Endodermal cell (in vitro differentiated cells): Measurements from ENCODE around the gene PHLPP1. TPM values are rescaled to one million over a fixed set of nuclear protein-coding genes. Genes with fewer than 3 reads are reported as not detected.

Source experiments
- DNase-seq: peaks from one replicate; pipeline ENCODE4 v3.0.0-alpha.2; 2017
- H3K27ac ChIP-seq: 2 replicates; pipeline ENCODE4 v1.5.1; 2013; ENCODE audit warnings: mild to moderate bottlenecking, low read depth, low read length, moderate library complexity
- H3K27me3 ChIP-seq: 2 replicates; pipeline ENCODE4 v1.6.1; 2013; ENCODE audit warnings: mild to moderate bottlenecking, low read length, moderate library complexity; ENCODE audit not compliant: insufficient read depth, control insufficient read depth, poor library complexity, severe bottlenecking
- H3K36me3 ChIP-seq: 2 replicates; pipeline ENCODE4 v1.7.0; 2013; ENCODE audit warnings: mild to moderate bottlenecking, low read length, moderate library complexity; ENCODE audit not compliant: control insufficient read depth, insufficient read depth
- H3K4me1 ChIP-seq: one replicate; pipeline ENCODE4 v1.7.0; 2013; ENCODE audit warnings: low read length; ENCODE audit not compliant: control insufficient read depth, insufficient read depth
- H3K4me3 ChIP-seq: 2 replicates; pipeline ENCODE4 v1.5.1; 2013; ENCODE audit warnings: mild to moderate bottlenecking, low read length, moderate library complexity
- H3K9ac ChIP-seq: 2 replicates; pipeline ENCODE4 v1.6.1; 2013; ENCODE audit warnings: mild to moderate bottlenecking, low read length, moderate library complexity; ENCODE audit not compliant: poor library complexity, severe bottlenecking; ENCODE audit errors: extremely low read depth
- H3K9me3 ChIP-seq: 2 replicates; pipeline ENCODE4 v1.6.1; 2013; ENCODE audit warnings: mild to moderate bottlenecking, low read length, moderate library complexity; ENCODE audit not compliant: control insufficient read depth
- H3K27ac Mint-ChIP-seq: 2 replicates; pipeline ENCODE4 v1.8.0; 2020; ENCODE audit warnings: mixed read lengths
- H3K27me3 Mint-ChIP-seq: 2 replicates; pipeline ENCODE4 v1.8.0; 2021; ENCODE audit warnings: mild to moderate bottlenecking, mixed read lengths; ENCODE audit not compliant: insufficient read depth
- H3K36me3 Mint-ChIP-seq: 2 replicates; pipeline ENCODE4 v1.8.0; 2020; ENCODE audit warnings: low read depth, mixed read lengths
- H3K4me1 Mint-ChIP-seq: 2 replicates; pipeline ENCODE4 v1.8.0; 2020; ENCODE audit warnings: mixed read lengths
- H3K4me3 Mint-ChIP-seq: 2 replicates; pipeline ENCODE4 v1.8.0; 2020; ENCODE audit warnings: mild to moderate bottlenecking, moderate library complexity, mixed read lengths
- H3K9me3 Mint-ChIP-seq: 2 replicates; pipeline ENCODE4 v1.8.0; 2020; ENCODE audit warnings: mild to moderate bottlenecking, mixed read lengths
- WGBS, 2 experiments: methylation state at CpG; one replicate each; pipeline versions ENCODE4 v1.1.5 to v1.1.7; 2013; ENCODE audit warnings: missing lambda C conversion rate in 2 of 2, mixed read lengths in 1 of 2; ENCODE audit not compliant: insufficient coverage in 1 of 2, insufficient read length in 1 of 2; 5-methylcytosine and 5-hydroxymethylcytosine counted together
- total RNA-seq, 2 donors: library from RNA; stranded (reverse); fragmentation: NEBNext Ultra II Directional in 1 of 2; extraction: Animal tissue kit (Norgen Biotek cat#: 25700) in 1 of 2; gene quantifications; 2 replicates in 1 of 2; 3 replicates in 1 of 2; pipeline ENCODE4 v1.2.1, GENCODE V29; 2021
- TF ChIP-seq, protein P1 (sequence below): fragments of 200-600 bp; sonication (generic); conservative IDR thresholded peaks from 2 replicates; pipeline ENCODE4 v1.5.0; 2021; ENCODE audit warnings: antibody characterized with exemption, mild to moderate bottlenecking

PHLPP1 gene
- total RNA-seq, 2 donors from 2014 or later: 19.8 to 28.1 TPM

DNA sequence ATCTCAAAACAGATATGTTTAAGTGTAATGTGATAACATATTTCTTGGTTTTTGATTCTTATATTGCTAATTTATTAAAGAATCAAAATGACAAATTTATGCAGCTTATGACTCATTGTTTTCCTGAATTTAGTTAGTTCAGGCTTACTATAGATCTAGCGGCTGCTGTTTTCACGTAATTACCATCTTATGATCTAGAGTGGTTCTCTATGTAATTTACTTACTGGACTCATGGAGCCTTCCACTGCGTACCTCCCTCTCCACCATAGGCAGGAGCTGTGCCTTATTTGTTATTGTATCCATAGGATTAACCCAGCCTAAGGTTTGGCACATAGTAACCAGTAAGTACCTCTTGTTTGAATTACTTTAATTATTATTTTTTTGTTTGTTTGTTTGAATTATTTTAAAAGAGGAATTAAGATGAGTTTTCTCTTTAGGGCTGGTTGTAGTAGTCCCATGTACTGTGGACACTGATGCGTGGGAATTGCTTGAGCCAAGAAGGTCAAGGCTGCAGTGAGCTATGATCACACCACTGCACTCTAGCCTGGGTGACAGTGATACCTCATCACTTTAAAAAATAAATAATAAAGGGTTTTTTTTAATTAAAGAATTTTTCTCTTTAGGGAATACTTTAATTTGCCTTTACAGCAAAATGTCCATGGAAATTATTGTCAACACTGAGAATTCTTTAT lies 165.5 kb downstream of the PHLPP1 start:
- H3K4me1 ChIP-seq: peaks cover 3% of the 10 kb centered on the region
- Mint-ChIP-seq H3K4me1 (peaks cover 21% of the 10 kb centered on the region), H3K27me3 (no peaks in the 10 kb centered on the region), H3K36me3 (peaks cover 3% of the 10 kb centered on the region), H3K27ac (no peak overlapping the region), H3K4me3 (no peak overlapping the region), H3K9me3 (no peaks in the 10 kb centered on the region)
- no peaks in the 10 kb centered on the region for H3K9me3 ChIP-seq
- 90 to 96% methylated on average over 2 to 4 of the region's 4 CpGs for WGBS, 2 experiments
- TF ChIP-seq, protein P1, sequence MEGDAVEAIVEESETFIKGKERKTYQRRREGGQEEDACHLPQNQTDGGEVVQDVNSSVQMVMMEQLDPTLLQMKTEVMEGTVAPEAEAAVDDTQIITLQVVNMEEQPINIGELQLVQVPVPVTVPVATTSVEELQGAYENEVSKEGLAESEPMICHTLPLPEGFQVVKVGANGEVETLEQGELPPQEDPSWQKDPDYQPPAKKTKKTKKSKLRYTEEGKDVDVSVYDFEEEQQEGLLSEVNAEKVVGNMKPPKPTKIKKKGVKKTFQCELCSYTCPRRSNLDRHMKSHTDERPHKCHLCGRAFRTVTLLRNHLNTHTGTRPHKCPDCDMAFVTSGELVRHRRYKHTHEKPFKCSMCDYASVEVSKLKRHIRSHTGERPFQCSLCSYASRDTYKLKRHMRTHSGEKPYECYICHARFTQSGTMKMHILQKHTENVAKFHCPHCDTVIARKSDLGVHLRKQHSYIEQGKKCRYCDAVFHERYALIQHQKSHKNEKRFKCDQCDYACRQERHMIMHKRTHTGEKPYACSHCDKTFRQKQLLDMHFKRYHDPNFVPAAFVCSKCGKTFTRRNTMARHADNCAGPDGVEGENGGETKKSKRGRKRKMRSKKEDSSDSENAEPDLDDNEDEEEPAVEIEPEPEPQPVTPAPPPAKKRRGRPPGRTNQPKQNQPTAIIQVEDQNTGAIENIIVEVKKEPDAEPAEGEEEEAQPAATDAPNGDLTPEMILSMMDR: no peak
- H3K27me3 ChIP-seq: no peaks in the 10 kb centered on the region
- H3K4me3 ChIP-seq: no peak overlapping the region
- no peak for DNase-seq
- H3K9ac ChIP-seq: no peak overlapping the region
- no peaks in the 10 kb centered on the region for H3K36me3 ChIP-seq
- H3K27ac ChIP-seq: no peak overlapping the region

DNA sequence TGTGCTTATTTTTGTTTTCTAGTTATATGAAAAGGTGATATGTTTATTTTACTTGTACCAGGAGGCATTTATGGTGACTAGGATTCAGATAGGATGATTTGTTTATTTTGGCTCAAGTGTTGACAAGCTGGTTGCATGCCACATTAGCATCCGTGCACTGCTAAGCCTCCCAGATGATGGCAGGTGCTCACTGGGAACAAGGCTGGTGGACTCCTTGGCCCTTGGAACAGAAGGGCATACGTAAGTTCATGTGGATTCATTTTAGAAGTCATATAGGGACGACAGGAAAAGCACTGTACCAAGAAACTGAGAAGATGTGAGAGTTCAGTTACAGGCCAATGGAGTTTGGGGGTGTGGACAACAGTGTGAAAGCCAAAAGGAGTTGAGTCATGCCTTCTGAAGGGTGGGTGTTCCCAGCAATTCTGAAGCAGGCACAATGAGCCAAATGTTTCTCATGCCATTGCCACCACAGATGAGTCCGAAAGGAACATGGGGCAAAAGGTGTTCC lies 166.2 kb downstream of the PHLPP1 start:
- Histone ChIP-seq H3K9me3 (no peaks in the 10 kb centered on the region), H3K4me1 (peaks cover 3% of the 10 kb centered on the region), H3K36me3 (no peaks in the 10 kb centered on the region), H3K27ac (no peak overlapping the region), H3K4me3 (no peak overlapping the region), H3K9ac (no peak overlapping the region), H3K27me3 (no peaks in the 10 kb centered on the region)
- no peaks in the 10 kb centered on the region for H3K27me3 Mint-ChIP-seq
- WGBS, 2 experiments: 85 to 88% methylated on average over 3 to 4 of the region's 4 CpGs
- H3K9me3 Mint-ChIP-seq: no peaks in the 10 kb centered on the region
- TF ChIP-seq, protein P1: no peak
- peaks cover 21% of the 10 kb centered on the region for H3K4me1 Mint-ChIP-seq
- H3K4me3 Mint-ChIP-seq: no peak overlapping the region
- H3K36me3 Mint-ChIP-seq: peaks cover 3% of the 10 kb centered on the region
- peak overlapping the region; percentile 2 for H3K27ac Mint-ChIP-seq
- DNase-seq: no peak

DNA sequence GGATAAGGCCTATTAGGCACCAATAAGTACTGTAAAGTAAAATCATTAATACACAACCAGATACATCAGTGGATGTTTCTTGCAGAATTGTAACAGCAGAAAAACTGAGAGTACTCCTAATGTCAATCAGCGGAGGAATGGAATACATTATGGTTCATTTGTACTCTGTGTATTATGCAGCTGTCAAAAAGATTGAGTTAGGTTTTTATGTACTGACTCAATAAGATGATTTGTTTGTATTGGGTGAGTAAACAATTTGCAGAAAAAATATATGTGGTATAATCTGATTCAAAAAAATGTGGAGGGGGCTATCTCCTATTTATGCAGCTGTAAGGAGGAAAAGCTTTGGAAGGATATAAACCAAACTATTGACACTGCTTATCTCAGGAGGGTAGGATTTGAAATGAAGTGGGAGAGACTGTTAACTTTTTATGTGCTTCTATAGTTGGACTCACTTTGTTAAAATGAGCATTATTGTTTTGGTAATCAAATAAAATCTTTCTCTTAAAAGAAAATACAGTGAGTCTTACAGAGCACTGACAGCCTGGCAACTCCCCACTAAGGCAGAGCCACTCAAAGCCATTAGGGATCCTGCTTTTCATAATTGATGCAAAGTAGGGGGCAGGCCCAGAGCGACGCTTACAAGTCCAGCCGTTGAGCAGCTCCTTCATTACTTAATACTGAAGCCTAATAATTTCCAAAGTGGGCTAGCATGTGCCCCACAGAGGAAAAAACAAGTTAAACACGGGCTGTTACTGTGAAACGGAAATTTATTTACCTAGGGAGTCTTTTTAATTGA lies 168.8 kb downstream of the PHLPP1 start:
- TF ChIP-seq, protein P1: no peak
- Histone ChIP-seq H3K9me3 (no peaks in the 10 kb centered on the region), H3K27ac (no peak overlapping the region), H3K9ac (no peak overlapping the region), H3K27me3 (no peaks in the 10 kb centered on the region), H3K36me3 (no peaks in the 10 kb centered on the region), H3K4me3 (no peak overlapping the region), H3K4me1 (peaks cover 3% of the 10 kb centered on the region)
- H3K36me3 Mint-ChIP-seq: peaks cover 3% of the 10 kb centered on the region
- peaks cover 10% of the 10 kb centered on the region for H3K4me1 Mint-ChIP-seq
- WGBS, 2 experiments: 82 to 85% methylated on average over 6 of the region's 6 CpGs
- no peak overlapping the region for H3K27ac Mint-ChIP-seq
- H3K9me3 Mint-ChIP-seq: no peaks in the 10 kb centered on the region
- H3K27me3 Mint-ChIP-seq: no peaks in the 10 kb centered on the region
- H3K4me3 Mint-ChIP-seq: no peak overlapping the region
- no peak for DNase-seq
